GM12891 (cell line): ENCODE measurements around the gene RASGRF1.

Experiments used
- POLR2A ChIP-seq: IDR thresholded peaks from 2 replicates; pipeline ENCODE4 v1.6.1; 2011; ENCODE audit warnings: low read depth, low read length, control low read depth
- POLR2AphosphoS5 ChIP-seq: IDR thresholded peaks from 2 replicates; pipeline ENCODE4 v1.6.1; 2011; ENCODE audit warnings: low read depth, low read length, control low read depth
- POU2F2 ChIP-seq: IDR thresholded peaks from 2 replicates; pipeline ENCODE4 v1.6.1; 2011; ENCODE audit warnings: low read depth, mild to moderate bottlenecking, control low read depth, low read length, moderate library complexity
- SPI1 ChIP-seq: IDR thresholded peaks from 2 replicates; pipeline ENCODE4 v1.6.1; 2011; ENCODE audit warnings: low read depth, low read length, control low read depth
- TAF1 ChIP-seq: IDR thresholded peaks from 2 replicates; pipeline ENCODE4 v1.6.1; 2011; ENCODE audit warnings: low read depth, low read length, control low read depth

DNA sequence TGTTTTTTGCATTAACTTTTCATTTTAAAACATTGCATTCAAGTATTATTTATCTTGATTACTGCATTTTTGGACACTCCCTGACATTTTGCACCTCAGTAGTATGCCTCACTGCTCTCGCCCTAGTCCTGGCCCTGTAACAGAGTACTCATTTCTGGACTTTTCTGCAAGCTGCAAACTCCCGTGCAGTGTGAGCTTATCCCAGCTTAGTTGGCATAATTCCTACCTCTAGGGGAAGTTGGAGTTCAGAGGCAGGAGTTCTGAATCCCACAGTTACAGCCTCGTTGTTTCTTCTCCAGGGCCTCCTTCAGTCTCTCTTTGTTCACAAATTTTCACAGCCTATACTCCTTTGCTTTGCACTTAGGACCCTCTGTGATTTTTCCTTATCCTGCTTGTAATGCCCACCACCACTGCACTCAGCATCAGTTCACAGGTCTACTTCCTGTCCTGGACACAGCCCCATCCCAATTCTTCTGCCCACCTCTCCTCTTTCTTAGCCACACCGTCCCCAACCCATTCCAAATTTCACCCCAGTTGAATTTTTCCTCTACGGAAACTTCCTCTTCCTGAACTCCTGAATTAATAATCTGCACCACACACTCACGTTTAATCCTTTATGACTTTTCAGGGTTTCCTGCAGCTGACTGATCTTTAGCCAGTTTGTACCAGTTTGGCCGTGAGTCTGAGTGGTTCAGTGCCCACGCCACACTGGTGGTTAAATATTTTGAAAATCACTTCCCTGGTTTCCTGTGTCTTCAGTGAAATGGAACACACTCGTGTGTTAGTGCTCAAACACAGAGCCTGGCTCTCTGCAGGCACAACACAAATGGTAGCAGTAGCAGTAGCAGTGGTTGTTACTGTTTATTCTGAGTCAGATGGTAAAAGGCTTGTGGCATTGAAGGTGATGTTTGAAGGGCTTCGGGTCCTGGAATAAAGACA, 139.4 kb downstream of the RASGRF1 start:
- no peak for TF ChIP-seq POLR2A
- TF ChIP-seq TAF1 = no peak
- TF ChIP-seq SPI1 = no peak
- TF ChIP-seq POLR2AphosphoS5 = no peak
- no peak for TF ChIP-seq POU2F2
